ENCODE measurements around the gene SASH1. TPM values are rescaled to one million over a fixed set of nuclear protein-coding genes. Genes with fewer than 3 reads are reported as not detected.

SASH1 gene
- total RNA-seq, 1 experiment from 2014 or later: 6.6 TPM

GRCh38 chr6:148309301-148309700, 33.3 kb upstream of the SASH1 start:
- no peaks in the 10 kb centered on the region for H3K36me3 ChIP-seq (ENCODE audit: control insufficient read depth, insufficient read depth, low read length)
- ChIA-PET POLR2A (no interaction called here), CTCF (no interaction called here)
- no peaks in the 10 kb centered on the region for H3K27me3 ChIP-seq (ENCODE audit: control insufficient read depth, insufficient read depth, low read length)
- intact Hi-C loops (cut with micrococcal nuclease; ENCODE audit: unreplicated experiment): no loop called here
- H3K9me3 ChIP-seq (ENCODE audit: control insufficient read depth, insufficient read depth, low read depth, low read length): no peaks in the 10 kb centered on the region
- DNase-seq (ENCODE audit: low read depth, low spot score) (no peak), ATAC-seq (no peak)
- no peak overlapping the region for H3K4me3 ChIP-seq (ENCODE audit: low read depth in 2 of 2, low read length in 2 of 2)
- TF ChIP-seq SIN3A (IDR thresholded peaks at IDR 0.05; ENCODE audit: borderline replicate concordance, insufficient read depth, low read depth, low read length): no peak
- TF ChIP-seq POLR2AphosphoS5 (IDR thresholded peaks at IDR 0.05; ENCODE audit: low read depth, low read length): no peak
- TF ChIP-seq TCF7L2 (IDR thresholded peaks at IDR 0.05; ENCODE audit: low read depth, low read length): no peak
- no peak for TF ChIP-seq REST (IDR thresholded peaks at IDR 0.05; ENCODE audit: insufficient read depth in 1 of 2, low read depth in 2 of 2, low read length in 1 of 2)
- no peaks in the 10 kb centered on the region for H3K4me1 ChIP-seq (ENCODE audit: control insufficient read depth, insufficient read depth, low read length)
- no peak overlapping the region for H3K27ac ChIP-seq (ENCODE audit: low read length)
- in situ Hi-C loops (cut with HindIII; ENCODE audit: low pct_unique_long_range_greater_than_20kb, low sequenced_read_pairs): no loop called here
- BruUV-seq (replicated peaks): no TSS peak

DNA sequence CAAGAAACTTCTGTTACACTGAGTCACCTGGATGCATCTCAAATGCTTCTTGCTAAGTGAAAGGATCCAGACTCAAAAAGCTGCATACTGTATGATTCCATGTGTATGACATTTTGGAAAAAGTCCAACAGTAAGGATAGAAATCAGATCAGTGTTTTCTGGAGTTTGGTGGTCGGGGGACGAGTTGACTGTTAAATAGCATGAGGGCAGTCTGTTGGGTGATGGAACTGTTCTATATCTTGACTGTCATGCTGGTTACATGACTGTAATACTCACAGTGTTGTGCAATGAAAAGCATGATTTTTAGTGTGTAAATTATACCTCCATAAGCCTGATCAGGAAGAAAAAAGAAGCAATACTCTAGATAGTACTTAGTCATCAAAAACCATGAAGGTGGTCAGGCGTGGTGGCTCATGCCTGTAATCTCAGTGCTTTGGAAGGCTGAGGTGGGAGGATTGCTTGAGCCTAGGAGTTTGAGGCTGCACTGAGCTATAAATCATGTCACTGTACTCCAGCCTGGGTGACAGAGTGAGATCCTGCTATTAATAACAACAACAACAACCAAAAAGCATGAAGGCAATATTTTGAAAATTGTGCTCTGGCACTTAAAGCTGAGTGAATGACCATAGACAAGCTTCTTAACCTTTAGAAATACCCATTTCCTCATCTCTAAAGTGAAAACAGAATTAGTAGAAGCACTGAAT, 30.5 kb upstream of the SASH1 start:
- intact Hi-C loops (cut with micrococcal nuclease; ENCODE audit: unreplicated experiment) (no loop called here), in situ Hi-C loops (cut with HindIII; ENCODE audit: low pct_unique_long_range_greater_than_20kb, low sequenced_read_pairs) (no loop called here)
- POLR2A ChIA-PET: no interaction called here
- TF ChIP-seq TCF7L2 (IDR thresholded peaks at IDR 0.05; ENCODE audit: low read depth, low read length): no peak
- TF ChIP-seq POLR2AphosphoS5 (IDR thresholded peaks at IDR 0.05; ENCODE audit: low read depth, low read length): no peak
- no peak for TF ChIP-seq SIN3A (IDR thresholded peaks at IDR 0.05; ENCODE audit: borderline replicate concordance, insufficient read depth, low read depth, low read length)
- TF ChIP-seq CTCF (IDR thresholded peaks at IDR 0.05): no peak
- TF ChIP-seq REST (IDR thresholded peaks at IDR 0.05; ENCODE audit: insufficient read depth in 1 of 2, low read depth in 2 of 2, low read length in 1 of 2): no peak
- no peaks in the 10 kb centered on the region for H3K27me3 ChIP-seq (ENCODE audit: control insufficient read depth, insufficient read depth, low read length)
- H3K36me3 ChIP-seq (ENCODE audit: control insufficient read depth, insufficient read depth, low read length): no peaks in the 10 kb centered on the region
- no peak overlapping the region for H3K27ac ChIP-seq (ENCODE audit: low read length)
- ATAC-seq (no peak), DNase-seq (ENCODE audit: low read depth, low spot score) (no peak)
- CTCF ChIA-PET: no interaction called here
- no peak overlapping the region for H3K4me3 ChIP-seq (ENCODE audit: low read depth in 2 of 2, low read length in 2 of 2)
- no peaks in the 10 kb centered on the region for H3K4me1 ChIP-seq (ENCODE audit: control insufficient read depth, insufficient read depth, low read length)
- BruUV-seq (replicated peaks): no TSS peak
- no peaks in the 10 kb centered on the region for H3K9me3 ChIP-seq (ENCODE audit: control insufficient read depth, insufficient read depth, low read depth, low read length)
